GM23338 (cell line): ENCODE results near the gene TARBP2. TPM values are rescaled to one million over a fixed set of nuclear protein-coding genes. Genes with fewer than 3 reads are reported as not detected.

Experiments used
- ATAC-seq: fragments of 200-7000 bp; cut with Tn5 transposase; 3 replicates; pipeline ENCODE4 v1.9.1; 2020
- DNase-seq: peaks from one replicate; pipeline ENCODE4 v3.0.0-alpha.2; 2015; ENCODE audit warnings: low spot score
- H2AFZ ChIP-seq: fragments of 200-600 bp; sonication (generic); 2 replicates; pipeline ENCODE4 v1.8.0; 2016; ENCODE audit warnings: antibody characterized with exemption, mild to moderate bottlenecking, moderate library complexity
- H3F3A ChIP-seq: fragments of 200-600 bp; sonication (generic); replicated peaks from 2 replicates; pipeline ENCODE4 v1.8.0; 2017; ENCODE audit warnings: antibody characterized with exemption, mixed run types, low read depth
- H3K27ac ChIP-seq: fragments of 200-600 bp; sonication (generic); 2 replicates; pipeline ENCODE4 v1.6.1; 2016; ENCODE audit warnings: low read depth
- H3K27me3 ChIP-seq: fragments of 200-600 bp; sonication (generic); 2 replicates; pipeline ENCODE4 v1.8.0; 2016; ENCODE audit warnings: mild to moderate bottlenecking, mixed run types, moderate library complexity; ENCODE audit not compliant: insufficient read depth
- H3K36me3 ChIP-seq: fragments of 200-600 bp; sonication (generic); 2 replicates; pipeline ENCODE4 v1.8.0; 2016; ENCODE audit warnings: mild to moderate bottlenecking; ENCODE audit not compliant: insufficient read depth
- H3K4me1 ChIP-seq: fragments of 200-600 bp; sonication (generic); 2 replicates; pipeline ENCODE4 v1.8.0; 2016; ENCODE audit warnings: mild to moderate bottlenecking, moderate library complexity; ENCODE audit not compliant: insufficient read depth
- H3K4me2 ChIP-seq: fragments of 200-600 bp; sonication (generic); 2 replicates; pipeline ENCODE4 v1.7.1; 2017; ENCODE audit warnings: mixed run types
- H3K4me3 ChIP-seq: fragments of 200-600 bp; sonication (generic); 2 replicates; pipeline ENCODE4 v1.6.1; 2016; ENCODE audit warnings: mixed run types
- H3K79me2 ChIP-seq: fragments of 200-600 bp; sonication (generic); replicated peaks from 2 replicates; pipeline ENCODE4 v1.8.0; 2017; ENCODE audit warnings: mild to moderate bottlenecking; ENCODE audit not compliant: insufficient read depth
- H3K9me2 ChIP-seq: fragments of 200-600 bp; sonication (generic); 2 replicates; pipeline ENCODE4 v1.8.0; 2017; ENCODE audit not compliant: insufficient read depth
- H4K20me1 ChIP-seq: fragments of 200-600 bp; sonication (generic); replicated peaks from 2 replicates; pipeline ENCODE4 v1.8.0; 2017; ENCODE audit warnings: mild to moderate bottlenecking; ENCODE audit not compliant: insufficient read depth
- H3K27ac Mint-ChIP-seq: 2 replicates; pipeline ENCODE4 v1.8.0; 2020; ENCODE audit warnings: inconsistent platforms, mild to moderate bottlenecking, moderate library complexity, mixed read lengths
- H3K27me3 Mint-ChIP-seq: 3 replicates; pipeline ENCODE4 v1.8.0; 2022; ENCODE audit warnings: low read depth, mild to moderate bottlenecking, moderate library complexity, mixed read lengths, inconsistent platforms; ENCODE audit not compliant: insufficient read depth, poor library complexity
- H3K36me3 Mint-ChIP-seq: 3 replicates; pipeline ENCODE4 v1.8.0; 2021; ENCODE audit warnings: low read depth, mild to moderate bottlenecking, inconsistent platforms, moderate library complexity, mixed read lengths
- H3K4me1 Mint-ChIP-seq: 3 replicates; pipeline ENCODE4 v1.8.0; 2020; ENCODE audit warnings: mild to moderate bottlenecking, inconsistent platforms, mixed read lengths
- H3K4me3 Mint-ChIP-seq: 3 replicates; pipeline ENCODE4 v1.8.0; 2021; ENCODE audit warnings: moderate library complexity, mild to moderate bottlenecking, inconsistent platforms, mixed read lengths
- H3K9me3 Mint-ChIP-seq: 3 replicates; pipeline ENCODE4 v1.8.0; 2020; ENCODE audit warnings: moderate library complexity, mild to moderate bottlenecking, inconsistent platforms, mixed read lengths
- EZH2 ChIP-seq: fragments of 200-600 bp; sonication (generic); IDR thresholded peaks from one replicate; pipeline ENCODE4 v1.8.0; 2017; ENCODE audit warnings: antibody characterized with exemption, mild to moderate bottlenecking, low read depth; ENCODE audit not compliant: unreplicated experiment
- JUNB ChIP-seq: IDR thresholded peaks from one replicate; pipeline ENCODE4 v1.6.1; 2016; ENCODE audit warnings: antibody characterized with exemption; ENCODE audit not compliant: unreplicated experiment
- NANOG ChIP-seq: IDR thresholded peaks from 2 replicates; pipeline ENCODE4 v1.6.1; 2016; ENCODE audit warnings: antibody characterized with exemption, borderline replicate concordance
- POLR2AphosphoS5 ChIP-seq: IDR thresholded peaks from 2 replicates; pipeline ENCODE4 v1.6.1; 2016; ENCODE audit warnings: antibody characterized with exemption, low read depth
- STAT1 ChIP-seq: IDR thresholded peaks from one replicate; pipeline ENCODE4 v1.6.1; 2016; ENCODE audit warnings: antibody characterized with exemption; ENCODE audit not compliant: unreplicated experiment
- ZNF114 ChIP-seq: fragments of 250-450 bp; sonication (Bioruptor Pico); IDR thresholded peaks from 2 replicates; pipeline ENCODE4 v1.5.0; 2020; ENCODE audit warnings: mild to moderate bottlenecking, moderate library complexity
- ZNF331 ChIP-seq: fragments of 250-450 bp; sonication (Bioruptor Pico); IDR thresholded peaks from 2 replicates; pipeline ENCODE4 v1.5.0; 2020; ENCODE audit warnings: low read depth, mild to moderate bottlenecking, moderate library complexity
- ZNF462 ChIP-seq: fragments of 250-450 bp; sonication (Bioruptor Pico); IDR thresholded peaks from 2 replicates; pipeline ENCODE4 v1.5.0; 2020; ENCODE audit warnings: mild to moderate bottlenecking, moderate library complexity
- polyA plus RNA-seq: library from polyadenylated mRNA; unstranded; fragments of >200 nt; fragmentation: Nextera tagmentation; extraction: Ambion mirVana; gene quantifications from 2 replicates; pipeline ENCODE4 v1.2.1, GENCODE V29; 2016
- total RNA-seq: library from RNA; depleted of rRNA; stranded (reverse); fragments of >200 nt; shearing (Covaris generic); gene quantifications from 2 replicates; pipeline ENCODE4 v1.2.3, GENCODE V29; 2014

TARBP2 gene
- total and polyA plus RNA-seq, 2 experiments from 2014 or later, result 57.0 to 83.4 TPM

GRCh38 chr12:53510181-53510812, 9.2 kb downstream of the TARBP2 start:
- Mint-ChIP-seq H3K27ac (no peak overlapping the region), H3K27me3 (peaks cover 14% of the 10 kb centered on the region)
- H3K4me2 ChIP-seq, result no peak overlapping the region

More at GRCh38 chr12:53510181-53510812, 9.2 kb downstream of the TARBP2 start:
- no peak overlapping the region for H3K4me3 ChIP-seq
- peaks cover 4% of the 10 kb centered on the region; the same call in 1 of the 2 replicates for H3F3A ChIP-seq
- H3K79me2 ChIP-seq, result no peaks in the 10 kb centered on the region
- Mint-ChIP-seq H3K4me1 (peaks cover 7% of the 10 kb centered on the region; the same call in 2 of the 3 replicates), H3K36me3 (peaks cover 17% of the 10 kb centered on the region), H3K4me3 (no peak overlapping the region), H3K9me3 (no peaks in the 10 kb centered on the region)
- TF ChIP-seq ZNF331 (CRISPR knock-in tag) (no peak), ZNF462 (no peak), EZH2 (no peak), NANOG (no peak), STAT1 (no peak), POLR2AphosphoS5 (no peak), JUNB (no peak), ZNF114 (no peak)
- DNase-seq, result no peak
- H3K36me3 ChIP-seq, result no peaks in the 10 kb centered on the region
- H3K9me2 ChIP-seq, result no peaks in the 10 kb centered on the region
- ATAC-seq, result no peak
- H3K27me3 ChIP-seq, result no peaks in the 10 kb centered on the region
- no peak overlapping the region for H3K27ac ChIP-seq
- no peak overlapping the region for H2AFZ ChIP-seq
- H3K4me1 ChIP-seq, result no peaks in the 10 kb centered on the region
- 0 out of 2 replicates have a peak, but pooled peaks cover 3% of the 10 kb centered on the region for H4K20me1 ChIP-seq
